Neural progenitor cell (in vitro differentiated cells): ENCODE results near the gene KIF21A. TPM values are rescaled to one million over a fixed set of nuclear protein-coding genes. Genes with fewer than 3 reads are reported as not detected.

Source experiments
- DNase-seq: peaks from one replicate; pipeline ENCODE4 v3.0.0-alpha.2; 2016; ENCODE audit warnings: low spot score
- H2AFZ ChIP-seq: fragments of 200-600 bp; sonication (generic); replicated peaks from 2 replicates; pipeline ENCODE4 v1.6.1; 2016; ENCODE audit warnings: antibody characterized with exemption
- H3F3A ChIP-seq: fragments of 200-600 bp; sonication (generic); 2 replicates; pipeline ENCODE4 v1.6.1; 2016; ENCODE audit warnings: antibody characterized with exemption, low read depth
- H3K27ac ChIP-seq: fragments of 200-600 bp; sonication (generic); 2 replicates; pipeline ENCODE4 v1.5.1; 2016; ENCODE audit warnings: mild to moderate bottlenecking
- H3K27me3 ChIP-seq: fragments of 200-600 bp; sonication (generic); 2 replicates; pipeline ENCODE4 v1.6.1; 2016; ENCODE audit warnings: mild to moderate bottlenecking, moderate library complexity
- H3K36me3 ChIP-seq: fragments of 200-600 bp; sonication (generic); 2 replicates; pipeline ENCODE4 v1.5.1; 2016
- H3K4me1 ChIP-seq: fragments of 200-600 bp; sonication (generic); 2 replicates; pipeline ENCODE4 v1.6.1; 2016; ENCODE audit warnings: mixed run types
- H3K4me2 ChIP-seq: fragments of 200-600 bp; sonication (generic); 2 replicates; pipeline ENCODE4 v1.6.1; 2016
- H3K4me3 ChIP-seq: fragments of 200-600 bp; sonication (generic); 2 replicates; pipeline ENCODE4 v1.5.1; 2016
- H3K79me2 ChIP-seq: fragments of 200-600 bp; sonication (generic); 2 replicates; pipeline ENCODE4 v1.6.1; 2016; ENCODE audit warnings: low read depth
- H3K9ac ChIP-seq: fragments of 200-600 bp; sonication (generic); 2 replicates; pipeline ENCODE4 v1.6.1; 2016
- H3K9me3 ChIP-seq: fragments of 200-600 bp; sonication (generic); 2 replicates; pipeline ENCODE4 v1.5.1; 2016; ENCODE audit warnings: low read depth
- H4K20me1 ChIP-seq: fragments of 200-600 bp; sonication (generic); 2 replicates; pipeline ENCODE4 v1.6.1; 2016; ENCODE audit warnings: low read depth
- H3K27ac Mint-ChIP-seq: 3 replicates; pipeline ENCODE4 v1.8.0; 2021; ENCODE audit warnings: mixed read lengths
- H3K27me3 Mint-ChIP-seq: 2 replicates; pipeline ENCODE4 v1.8.0; 2022; ENCODE audit warnings: low read depth, mild to moderate bottlenecking, inconsistent platforms, moderate library complexity, mixed read lengths; ENCODE audit not compliant: insufficient read depth
- H3K36me3 Mint-ChIP-seq: 3 replicates; pipeline ENCODE4 v1.8.0; 2021; ENCODE audit warnings: mixed read lengths
- H3K4me1 Mint-ChIP-seq: 3 replicates; pipeline ENCODE4 v1.8.0; 2021; ENCODE audit warnings: mixed read lengths
- H3K4me3 Mint-ChIP-seq: 3 replicates; pipeline ENCODE4 v1.8.0; 2021; ENCODE audit warnings: mild to moderate bottlenecking, moderate library complexity, mixed read lengths
- H3K9me3 Mint-ChIP-seq: 3 replicates; pipeline ENCODE4 v1.8.0; 2020; ENCODE audit warnings: mixed read lengths
- CTCF ChIP-seq: fragments of 200-600 bp; sonication (generic); IDR thresholded peaks from 2 replicates; pipeline ENCODE4 v1.5.1; 2017; ENCODE audit warnings: antibody characterized with exemption, mild to moderate bottlenecking
- EZH2 ChIP-seq: fragments of 200-600 bp; sonication (generic); IDR thresholded peaks from 2 replicates; pipeline ENCODE4 v1.6.1; 2017; ENCODE audit warnings: antibody characterized with exemption, mild to moderate bottlenecking, moderate library complexity
- EZH2phosphoT487 ChIP-seq: fragments of 200-600 bp; sonication (generic); IDR thresholded peaks from 2 replicates; pipeline ENCODE4 v1.6.1; 2017; ENCODE audit warnings: antibody characterized with exemption
- total RNA-seq: library from RNA; depleted of rRNA; stranded (reverse); fragments of >200 nt; gene quantifications from 2 replicates; pipeline ENCODE4 v1.2.3, GENCODE V29; 2015; ENCODE audit warnings: low replicate concordance

The KIF21A gene
- total RNA-seq, 1 donor from 2014 or later = 54.2 TPM

GRCh38 chr12:39309516-39309915, 133.4 kb downstream of the KIF21A start:
- Histone ChIP-seq H3K36me3 (peaks cover 5% of the 10 kb centered on the region), H3K79me2 (no peaks in the 10 kb centered on the region), H3K4me1 (no peaks in the 10 kb centered on the region), H2AFZ (no peak overlapping the region), H3K4me2 (no peak overlapping the region), H4K20me1 (no peaks in the 10 kb centered on the region), H3K4me3 (no peak overlapping the region), H3K9ac (no peak overlapping the region), H3K9me3 (no peaks in the 10 kb centered on the region), H3K27me3 (no peaks in the 10 kb centered on the region), H3K27ac (no peak overlapping the region), H3F3A (no peaks in the 10 kb centered on the region)
- H3K36me3 Mint-ChIP-seq = peaks cover 19% of the 10 kb centered on the region
- DNase-seq = no peak
- H3K27me3 Mint-ChIP-seq = no peaks in the 10 kb centered on the region
- H3K4me3 Mint-ChIP-seq = no peak overlapping the region
- no peak overlapping the region for H3K27ac Mint-ChIP-seq
- TF ChIP-seq EZH2phosphoT487 (no peak), CTCF (no peak)
- no peaks in the 10 kb centered on the region for H3K4me1 Mint-ChIP-seq
- H3K9me3 Mint-ChIP-seq = no peaks in the 10 kb centered on the region

- no peak overlapping the region for H3K9ac ChIP-seq
- H3K27me3 ChIP-seq = no peaks in the 10 kb centered on the region
- no peaks in the 10 kb centered on the region for H3K9me3 ChIP-seq
- no peak overlapping the region for H3K4me3 Mint-ChIP-seq
- H3K4me3 ChIP-seq = no peak overlapping the region
- H3K36me3 ChIP-seq = peaks cover 13% of the 10 kb centered on the region
- no peak overlapping the region for H2AFZ ChIP-seq
- H3F3A ChIP-seq = no peaks in the 10 kb centered on the region
- H3K4me2 ChIP-seq = no peak overlapping the region
- H3K9me3 Mint-ChIP-seq = peaks cover 2% of the 10 kb centered on the region
- no peaks in the 10 kb centered on the region for H4K20me1 ChIP-seq
- H3K27ac ChIP-seq = no peak overlapping the region
- H3K27me3 Mint-ChIP-seq = no peaks in the 10 kb centered on the region
- H3K4me1 ChIP-seq = no peaks in the 10 kb centered on the region
- no peak for DNase-seq
- peaks cover 26% of the 10 kb centered on the region for H3K36me3 Mint-ChIP-seq
- no peak overlapping the region for H3K27ac Mint-ChIP-seq
- H3K4me1 Mint-ChIP-seq = peaks cover 2% of the 10 kb centered on the region
- H3K79me2 ChIP-seq = no peaks in the 10 kb centered on the region
- TF ChIP-seq EZH2 (no peak), CTCF (no peak), EZH2phosphoT487 (no peak)
These were observed 141.5 kb downstream of the KIF21A start for GRCh38 chr12:39301422-39301821.

GRCh38 chr12:39300799-39301198, 142.1 kb downstream of the KIF21A start:
- Histone ChIP-seq H3K9ac (no peak overlapping the region), H4K20me1 (no peaks in the 10 kb centered on the region), H3K4me1 (no peaks in the 10 kb centered on the region), H3K79me2 (no peaks in the 10 kb centered on the region), H3K27me3 (no peaks in the 10 kb centered on the region), H3K9me3 (no peaks in the 10 kb centered on the region), H3K4me3 (no peak overlapping the region), H2AFZ (no peak overlapping the region), H3K36me3 (peaks cover 13% of the 10 kb centered on the region), H3F3A (no peaks in the 10 kb centered on the region), H3K4me2 (no peak overlapping the region), H3K27ac (no peak overlapping the region)
- peaks cover 28% of the 10 kb centered on the region for H3K36me3 Mint-ChIP-seq
- no peaks in the 10 kb centered on the region for H3K27me3 Mint-ChIP-seq
- no peak for DNase-seq
- H3K4me3 Mint-ChIP-seq = no peak overlapping the region
- peaks cover 2% of the 10 kb centered on the region for H3K9me3 Mint-ChIP-seq
- H3K4me1 Mint-ChIP-seq = peaks cover 2% of the 10 kb centered on the region
- no peak for TF ChIP-seq EZH2
- TF ChIP-seq EZH2phosphoT487 = no peak
- TF ChIP-seq CTCF = no peak
- H3K27ac Mint-ChIP-seq = no peak overlapping the region

- no peak overlapping the region for H3K27ac ChIP-seq
- H3K27me3 Mint-ChIP-seq = no peaks in the 10 kb centered on the region
- H4K20me1 ChIP-seq = no peaks in the 10 kb centered on the region
- no peak overlapping the region for H2AFZ ChIP-seq
- no peak overlapping the region for H3K9ac ChIP-seq
- H3K9me3 ChIP-seq = no peaks in the 10 kb centered on the region
- H3F3A ChIP-seq = no peaks in the 10 kb centered on the region
- H3K27me3 ChIP-seq = no peaks in the 10 kb centered on the region
- H3K4me1 Mint-ChIP-seq = peaks cover 14% of the 10 kb centered on the region
- H3K79me2 ChIP-seq = no peaks in the 10 kb centered on the region
- H3K36me3 ChIP-seq = peaks cover 9% of the 10 kb centered on the region
- DNase-seq = no peak
- no peak overlapping the region for H3K4me3 Mint-ChIP-seq
- no peak overlapping the region for H3K4me3 ChIP-seq
- H3K27ac Mint-ChIP-seq = no peak overlapping the region
- no peak for TF ChIP-seq EZH2
- no peak for TF ChIP-seq EZH2phosphoT487
- TF ChIP-seq CTCF = no peak
- no peak overlapping the region for H3K4me2 ChIP-seq
- no peaks in the 10 kb centered on the region for H3K4me1 ChIP-seq
- peaks cover 2% of the 10 kb centered on the region for H3K9me3 Mint-ChIP-seq
- peaks cover 18% of the 10 kb centered on the region for H3K36me3 Mint-ChIP-seq
These were observed 145.0 kb downstream of the KIF21A start for GRCh38 chr12:39297891-39298290.
